GM15510 (cell line): ENCODE data around the gene SPRR4.

ENCODE experiments used
- POLR2A ChIP-seq: IDR thresholded peaks from 3 replicates; pipeline ENCODE4 v1.6.1; 2011; ENCODE audit warnings: borderline replicate concordance; ENCODE audit not compliant: insufficient read length; ENCODE audit errors: extremely low read depth

The SPRR4 gene

DNA sequence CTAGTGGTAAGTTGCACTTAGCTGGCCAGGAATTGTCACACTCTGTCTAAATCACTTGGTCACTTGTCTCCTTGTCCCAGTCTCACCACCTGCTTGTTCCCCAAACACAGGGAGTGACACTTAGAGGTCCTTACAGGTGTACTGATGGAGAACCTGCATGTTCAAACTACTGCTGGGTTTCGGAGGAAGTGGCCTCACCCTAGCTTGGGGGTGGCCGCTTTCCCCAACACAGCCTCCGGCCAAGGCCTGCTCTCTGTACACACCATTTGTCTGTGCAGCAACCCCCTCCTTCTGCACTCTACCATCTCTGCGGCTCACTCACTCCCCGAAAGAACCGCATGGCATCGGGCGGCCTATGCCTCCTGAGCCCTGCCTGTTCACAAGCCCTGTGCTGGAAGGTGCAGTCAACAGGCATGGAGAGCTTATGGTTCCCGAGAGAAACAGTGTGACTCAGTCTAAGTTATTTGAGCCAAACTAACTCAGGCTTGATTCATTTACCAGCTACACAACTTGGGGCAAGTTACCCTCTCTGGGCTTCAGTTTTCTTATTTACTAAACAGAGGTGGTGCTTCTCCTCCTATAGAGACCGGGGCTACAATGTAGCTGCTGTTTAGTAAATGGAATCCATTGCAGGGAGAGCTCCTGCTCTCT lies 10.5 kb upstream of the SPRR4 start:
- no peak for TF ChIP-seq POLR2A

DNA sequence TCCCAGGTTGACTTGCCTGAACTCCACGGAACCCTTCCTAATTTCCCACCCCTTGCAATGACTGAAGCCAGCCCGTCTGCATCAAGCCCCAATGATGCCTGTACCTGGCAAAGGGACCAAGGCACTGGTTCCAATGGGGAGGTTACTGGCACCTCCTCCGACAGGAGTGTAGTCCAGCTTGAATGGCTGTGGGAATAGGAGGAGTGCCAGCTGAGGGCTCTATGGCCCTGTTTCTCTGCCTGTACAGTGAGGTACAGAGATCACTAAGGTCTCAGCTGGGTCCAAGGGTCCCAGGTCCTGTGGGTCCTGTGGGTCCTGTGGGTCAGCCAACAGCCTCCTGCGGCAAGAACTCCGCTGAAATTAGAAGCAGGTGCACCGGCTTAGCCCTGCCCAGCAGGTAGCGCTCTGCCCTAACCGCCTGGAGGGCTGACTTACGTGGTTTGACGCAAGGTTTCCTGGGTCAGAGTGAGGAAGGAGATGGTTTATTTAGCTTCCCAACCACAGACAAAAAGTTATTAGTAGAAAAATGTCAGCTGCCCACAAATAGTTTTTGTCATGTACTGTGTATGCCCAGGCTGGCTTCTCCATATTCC lies 9.9 kb upstream of the SPRR4 start:
- no peak for TF ChIP-seq POLR2A

DNA sequence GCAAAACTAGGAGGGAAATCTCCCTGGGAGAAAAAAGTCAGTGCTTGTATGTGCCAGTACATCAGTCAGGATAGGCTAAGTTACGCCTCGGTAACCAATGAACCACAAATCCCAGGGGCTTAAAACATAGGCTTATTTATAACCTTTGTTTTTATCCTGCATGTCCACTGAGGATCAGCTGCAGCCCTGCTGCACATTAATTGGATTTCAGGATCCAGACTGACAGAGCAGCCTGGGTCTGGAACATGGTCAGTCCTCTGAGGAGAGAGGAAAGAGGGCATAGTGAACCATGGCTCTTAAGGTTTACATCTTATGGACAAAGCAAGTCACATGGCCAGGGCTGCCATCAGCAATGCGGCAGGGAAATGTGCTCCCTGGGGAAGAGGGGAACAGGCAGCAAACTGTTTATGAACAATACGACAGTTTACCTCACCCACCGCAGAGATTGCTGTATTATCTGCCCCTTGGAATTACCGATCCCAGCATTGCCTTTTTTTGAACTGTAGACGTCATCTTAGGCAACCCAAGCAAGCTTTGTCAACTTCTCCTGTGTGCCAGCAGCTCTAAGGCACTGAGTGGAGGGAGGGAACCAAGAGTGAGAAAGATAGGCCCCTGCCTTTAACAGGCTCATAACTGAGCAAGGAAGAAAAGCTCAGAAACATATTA lies 9.1 kb upstream of the SPRR4 start:
- no peak for TF ChIP-seq POLR2A

DNA sequence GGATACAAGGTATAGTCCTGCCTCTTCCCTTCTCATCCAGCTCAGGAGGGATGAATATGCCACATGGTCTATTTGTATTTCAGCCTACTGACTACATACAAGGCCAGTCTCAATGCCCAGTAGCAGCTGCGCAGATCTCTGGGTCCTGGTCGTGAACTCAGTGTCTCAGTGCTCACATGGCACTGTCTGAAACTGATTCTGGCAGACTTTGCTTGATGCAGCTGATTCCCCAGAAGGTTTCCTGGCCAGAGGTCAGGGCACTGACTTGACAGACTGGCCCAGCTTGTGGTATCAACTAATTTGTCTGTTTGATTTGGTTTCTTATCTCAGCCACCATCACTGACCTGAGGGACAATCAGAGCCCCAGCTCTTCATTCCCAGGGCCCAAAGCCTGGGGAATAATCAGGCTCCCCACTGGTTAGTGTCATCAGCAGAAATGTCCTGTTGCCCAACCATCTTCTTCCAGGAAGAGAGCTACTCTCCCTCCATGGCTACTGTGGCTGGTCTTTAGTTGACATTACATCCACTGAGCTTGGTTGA lies 7.5 kb upstream of the SPRR4 start:
- TF ChIP-seq POLR2A: no peak

DNA sequence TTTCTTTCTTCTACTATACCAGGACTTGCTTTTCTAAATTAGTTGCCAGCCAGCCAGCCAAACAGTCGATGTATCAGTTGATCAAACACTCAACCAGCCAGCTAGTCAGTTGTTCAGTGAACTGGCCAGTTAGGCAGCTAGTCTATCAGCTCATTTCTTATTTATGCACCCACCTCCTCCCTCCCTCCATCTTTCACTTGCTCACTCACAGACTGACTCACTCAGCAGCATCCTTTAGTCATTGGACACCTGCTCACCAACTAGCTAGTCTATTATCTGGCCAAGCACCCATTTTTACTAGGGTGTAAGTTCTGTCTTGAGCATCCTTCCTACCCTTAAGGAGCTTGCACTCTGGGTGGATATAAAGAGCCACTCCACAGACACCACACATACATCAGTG lies 5.9 kb upstream of the SPRR4 start:
- no peak for TF ChIP-seq POLR2A

DNA sequence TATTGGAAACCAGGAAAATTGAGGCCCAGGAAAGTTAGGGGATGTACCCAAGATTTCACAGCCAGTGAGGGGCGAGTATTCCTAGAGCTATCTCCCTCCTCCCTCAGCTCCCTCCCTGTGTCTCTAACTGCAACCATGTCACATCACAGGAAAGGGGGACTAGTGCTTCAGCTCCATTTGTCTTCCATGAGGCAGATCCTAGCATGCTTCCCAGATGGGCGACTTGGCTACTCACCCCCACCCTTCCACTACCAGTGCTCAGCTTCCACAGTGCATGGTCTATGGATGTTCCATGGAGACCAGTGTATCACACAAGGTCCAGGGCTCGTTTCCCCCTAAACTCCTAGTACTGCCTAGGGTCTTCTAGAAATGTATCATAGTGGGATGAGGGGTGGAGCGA lies 4.6 kb upstream of the SPRR4 start:
- no peak for TF ChIP-seq POLR2A

DNA sequence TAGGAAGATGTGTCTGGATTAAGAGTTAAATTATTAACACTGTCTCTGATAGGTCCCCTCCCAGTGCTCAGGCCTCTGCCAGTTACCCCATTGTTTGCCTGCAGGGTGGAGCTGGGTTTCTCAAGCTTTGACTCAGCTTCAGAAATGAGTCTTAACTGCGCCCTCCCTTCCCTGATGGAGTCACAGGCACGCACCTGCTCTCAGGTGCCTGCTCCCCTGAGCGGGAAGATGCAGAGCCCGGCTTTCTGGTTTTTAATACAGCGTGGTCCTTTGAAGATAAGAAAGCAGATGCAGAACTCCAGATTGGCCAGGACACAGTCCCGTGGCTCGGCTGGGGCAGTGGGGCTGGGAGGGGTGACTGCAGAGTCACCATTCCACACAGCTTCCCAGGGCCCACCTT lies 3.2 kb upstream of the SPRR4 start:
- TF ChIP-seq POLR2A: no peak

DNA sequence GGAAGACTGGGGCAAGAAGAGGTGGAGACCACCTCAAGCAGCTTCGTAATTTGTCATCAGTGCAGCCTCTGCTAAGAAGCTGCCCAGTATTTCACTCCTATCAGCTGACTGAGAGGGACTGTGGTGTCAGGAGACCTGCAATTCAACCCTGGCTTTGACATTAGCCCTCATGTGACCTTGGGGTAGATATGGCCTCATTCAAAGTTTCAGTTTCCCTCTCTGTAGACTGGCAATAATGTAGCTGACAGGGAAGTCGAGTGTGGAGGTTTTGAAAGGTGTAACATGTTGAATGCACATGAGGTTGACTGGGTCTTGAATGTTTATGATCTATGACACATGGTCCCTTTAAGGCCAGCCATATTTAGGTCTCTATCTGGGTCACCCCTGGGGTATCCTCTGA lies 2.2 kb upstream of the SPRR4 start:
- TF ChIP-seq POLR2A: no peak

DNA sequence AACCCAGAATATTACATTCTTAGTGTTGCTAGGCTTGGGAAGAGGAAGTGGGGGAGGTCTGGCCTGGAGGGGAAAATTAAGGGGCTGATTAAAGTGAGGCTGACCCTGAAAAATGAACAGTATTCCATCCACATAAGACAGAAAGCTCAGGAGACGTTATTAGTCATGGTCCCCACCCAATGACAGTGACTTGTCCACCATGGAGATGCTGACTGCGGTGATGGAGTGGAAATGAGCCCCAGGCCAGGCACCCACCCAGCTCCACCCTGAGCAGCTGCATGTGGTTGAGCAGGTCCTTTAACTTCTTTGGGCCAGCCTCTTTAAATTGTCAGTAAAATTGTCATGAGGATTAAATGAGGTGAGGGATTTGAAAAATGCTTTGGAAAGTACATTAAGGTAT lies 1.4 kb upstream of the SPRR4 start:
- TF ChIP-seq POLR2A: no peak

DNA sequence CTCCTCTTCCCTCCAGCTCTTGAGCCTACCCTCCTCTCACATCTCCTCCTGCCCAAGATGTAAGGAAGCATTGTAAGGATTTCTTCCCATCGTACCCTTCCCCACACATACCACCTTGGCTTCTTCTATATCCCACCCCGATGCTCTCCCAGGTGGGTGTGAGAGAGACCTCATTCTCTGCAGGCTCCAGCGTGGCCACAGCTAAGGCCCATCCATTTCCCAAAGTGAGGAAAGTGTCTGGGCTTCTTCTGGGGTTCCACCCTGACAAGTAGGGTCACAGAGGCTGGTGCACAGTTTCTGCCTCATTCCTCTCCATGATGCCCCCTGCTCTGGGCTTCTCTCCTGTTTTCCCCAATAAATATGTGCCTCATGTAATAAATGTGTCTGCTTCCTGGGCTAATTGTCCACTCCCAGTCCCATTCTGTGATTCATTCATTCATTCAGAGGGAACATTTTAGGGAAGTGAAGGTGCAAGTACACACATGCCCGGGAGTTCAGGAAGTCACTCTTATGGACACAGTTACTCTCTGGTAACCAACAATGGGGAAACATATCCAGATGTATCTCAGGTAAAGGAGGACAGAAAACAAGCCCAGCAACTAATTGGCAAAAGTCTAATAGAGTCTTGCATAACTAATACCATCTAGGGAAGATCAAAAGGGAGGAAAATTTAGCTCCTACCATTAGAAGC lies 1.9 kb downstream of the SPRR4 start:
- TF ChIP-seq POLR2A: no peak

DNA sequence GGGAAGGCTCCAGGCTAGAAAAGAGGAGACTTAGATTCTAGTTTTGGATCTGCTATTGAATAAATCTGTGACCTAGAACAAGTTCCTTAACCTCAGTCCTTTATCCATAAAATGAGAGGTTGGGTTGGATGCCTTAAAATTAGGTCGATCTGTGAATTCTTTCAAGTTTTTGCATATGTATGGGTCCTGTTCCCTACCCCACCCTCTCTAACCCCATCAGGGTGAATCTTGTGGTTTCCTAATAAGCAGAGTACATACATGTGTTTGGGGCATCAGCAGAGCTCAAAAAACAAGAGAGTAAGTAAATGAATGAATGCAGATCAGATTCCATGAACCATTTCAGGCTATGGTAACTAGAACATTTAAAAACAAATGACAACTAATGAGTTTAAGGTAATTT lies 6.2 kb downstream of the SPRR4 start:
- TF ChIP-seq POLR2A: no peak

DNA sequence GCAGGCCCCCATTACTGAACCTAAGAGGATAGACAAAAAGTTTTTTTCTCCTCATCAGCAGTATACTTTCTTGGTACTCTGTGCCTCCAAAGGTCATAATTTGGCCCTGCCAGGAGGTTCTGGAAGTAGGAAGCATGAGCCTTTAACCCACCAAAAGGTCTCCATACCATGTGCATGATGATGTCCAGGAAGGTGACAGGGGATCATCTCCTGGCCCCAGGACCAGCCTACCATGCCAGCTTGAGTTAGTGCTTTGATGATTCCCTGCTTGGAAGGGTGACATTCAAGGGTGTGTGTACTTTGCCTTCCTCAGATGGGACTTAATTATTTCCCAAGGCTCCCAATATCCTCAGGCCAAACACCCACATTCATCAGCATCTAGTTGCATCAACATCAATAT lies 7.2 kb downstream of the SPRR4 start:
- TF ChIP-seq POLR2A: no peak

DNA sequence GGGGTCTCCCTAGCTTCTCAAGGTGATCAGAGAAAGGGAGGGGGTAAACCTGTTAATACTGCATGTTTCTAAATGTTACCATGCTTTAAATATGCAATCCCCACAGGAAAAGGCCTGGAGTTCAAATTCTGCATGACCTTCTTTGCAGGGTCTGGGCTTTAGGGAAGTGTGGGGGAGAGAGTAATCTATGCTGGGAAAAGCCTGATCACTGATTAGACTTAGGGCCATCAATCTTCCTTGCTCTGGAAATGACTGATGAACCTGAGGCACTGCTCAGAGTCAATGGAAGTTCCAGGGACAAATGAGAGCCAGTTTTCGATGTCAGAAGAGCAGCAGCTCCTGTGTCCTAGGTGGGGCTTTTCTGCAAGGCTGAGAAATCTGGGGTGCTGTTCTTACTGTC lies 10.2 kb downstream of the SPRR4 start:
- TF ChIP-seq POLR2A: no peak

DNA sequence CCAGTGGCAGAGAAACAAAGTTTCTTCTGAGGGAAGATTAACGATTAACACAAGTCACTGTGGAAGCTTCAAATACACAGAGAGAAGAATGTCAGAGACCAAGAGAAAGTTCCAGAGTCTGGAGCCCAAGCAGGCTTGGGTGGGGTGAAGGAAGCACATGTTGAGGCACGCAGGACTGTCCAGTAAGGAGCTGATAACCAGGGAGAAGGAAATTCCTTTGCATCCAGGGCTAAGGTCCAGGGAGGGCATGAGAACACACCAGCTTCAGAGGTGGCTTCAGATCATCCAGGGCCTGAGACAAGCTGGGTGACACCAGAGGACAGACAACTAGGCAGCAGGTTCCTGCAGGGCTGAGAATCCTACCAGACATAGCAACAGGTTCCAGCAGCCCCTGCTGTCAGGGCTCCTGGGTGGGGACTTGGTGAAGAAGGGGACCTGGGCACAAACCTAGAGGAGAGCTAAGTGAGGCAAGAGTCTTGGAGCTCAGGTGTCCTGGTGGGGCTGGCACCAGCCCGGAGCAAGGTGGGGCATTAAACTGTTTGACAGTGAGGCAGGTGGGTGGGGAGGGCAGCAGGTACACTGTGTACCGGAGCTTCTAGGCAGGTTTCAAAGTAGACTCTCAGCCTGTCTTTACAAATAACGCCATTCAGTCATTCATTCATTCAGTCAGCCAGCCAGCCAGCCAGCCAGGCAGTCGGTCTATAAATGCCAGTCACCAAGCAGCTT lies 10.9 kb downstream of the SPRR4 start:
- TF ChIP-seq POLR2A: no peak

DNA sequence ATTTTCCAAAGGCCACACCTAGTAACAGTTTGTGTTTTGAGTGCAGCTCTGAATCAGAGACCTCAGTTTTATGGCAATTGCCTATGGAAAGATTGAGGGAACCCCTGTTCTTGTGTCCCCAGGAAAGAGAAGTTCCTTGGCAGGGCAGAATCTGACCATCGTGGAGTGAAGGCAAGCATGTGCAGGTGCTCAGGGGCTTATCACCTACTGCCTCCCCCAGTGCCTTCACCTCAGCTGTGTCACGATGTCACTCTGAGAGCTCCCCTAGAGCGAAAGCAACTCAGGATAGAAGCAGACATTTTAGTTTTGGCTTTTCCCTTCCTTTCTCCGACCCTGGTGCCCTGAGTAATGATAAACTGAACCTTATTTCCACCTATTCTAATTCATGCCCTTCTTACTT lies 11.6 kb downstream of the SPRR4 start:
- TF ChIP-seq POLR2A: no peak

DNA sequence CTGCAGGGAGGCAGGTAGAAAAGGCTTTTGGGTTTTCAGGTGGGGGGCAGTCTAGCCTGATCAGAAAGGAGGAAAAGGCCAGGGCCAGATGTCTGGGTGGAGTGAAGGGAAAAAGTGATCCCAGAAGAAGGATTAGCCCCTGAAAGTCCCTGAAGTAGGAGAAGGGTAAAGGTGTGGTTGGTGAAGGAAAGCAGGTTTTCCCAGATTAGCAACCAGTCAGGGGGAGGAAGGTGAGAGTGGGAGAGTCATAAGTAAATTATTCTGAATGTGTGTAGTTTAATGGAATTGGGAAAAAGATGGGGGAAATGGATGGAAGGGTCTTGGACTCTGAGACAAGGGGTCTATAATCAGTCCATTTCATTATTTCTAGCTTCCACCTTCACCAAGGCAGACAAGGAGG lies 12.8 kb downstream of the SPRR4 start:
- no peak for TF ChIP-seq POLR2A

DNA sequence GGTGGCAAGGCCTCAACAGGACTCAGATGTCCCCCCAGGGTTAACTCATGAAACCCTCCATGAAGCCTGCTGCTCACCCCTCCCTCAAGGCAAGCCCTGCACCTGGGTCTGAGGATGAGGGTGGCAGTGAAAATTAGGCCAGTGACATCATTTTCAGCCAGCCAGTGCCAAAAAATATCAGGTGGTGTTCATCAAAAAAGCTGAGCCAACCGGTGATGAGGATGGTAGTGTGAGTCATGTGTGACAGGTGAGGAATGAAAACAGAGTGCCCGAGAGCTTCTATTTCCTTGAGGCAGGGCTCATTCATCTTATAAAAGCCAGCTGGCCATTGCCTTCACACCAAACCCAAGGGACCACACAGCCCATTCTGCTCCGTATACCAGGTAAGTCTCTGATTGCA lies 13.3 kb downstream of the SPRR4 start, which contains the start of gene SPRR1A:
Gene SPRR1A (plus strand): TSS at position 339 of the 400 bp plus-strand sequence. CDS start 1,150 bp downstream, outside the sequence.
- TF ChIP-seq POLR2A: no peak
